ENCODE data around the gene LRRC23.
A peak's percentile ranks its signal among the peaks of the same experiment; 100 is the strongest.

Gene LRRC23

DNA sequence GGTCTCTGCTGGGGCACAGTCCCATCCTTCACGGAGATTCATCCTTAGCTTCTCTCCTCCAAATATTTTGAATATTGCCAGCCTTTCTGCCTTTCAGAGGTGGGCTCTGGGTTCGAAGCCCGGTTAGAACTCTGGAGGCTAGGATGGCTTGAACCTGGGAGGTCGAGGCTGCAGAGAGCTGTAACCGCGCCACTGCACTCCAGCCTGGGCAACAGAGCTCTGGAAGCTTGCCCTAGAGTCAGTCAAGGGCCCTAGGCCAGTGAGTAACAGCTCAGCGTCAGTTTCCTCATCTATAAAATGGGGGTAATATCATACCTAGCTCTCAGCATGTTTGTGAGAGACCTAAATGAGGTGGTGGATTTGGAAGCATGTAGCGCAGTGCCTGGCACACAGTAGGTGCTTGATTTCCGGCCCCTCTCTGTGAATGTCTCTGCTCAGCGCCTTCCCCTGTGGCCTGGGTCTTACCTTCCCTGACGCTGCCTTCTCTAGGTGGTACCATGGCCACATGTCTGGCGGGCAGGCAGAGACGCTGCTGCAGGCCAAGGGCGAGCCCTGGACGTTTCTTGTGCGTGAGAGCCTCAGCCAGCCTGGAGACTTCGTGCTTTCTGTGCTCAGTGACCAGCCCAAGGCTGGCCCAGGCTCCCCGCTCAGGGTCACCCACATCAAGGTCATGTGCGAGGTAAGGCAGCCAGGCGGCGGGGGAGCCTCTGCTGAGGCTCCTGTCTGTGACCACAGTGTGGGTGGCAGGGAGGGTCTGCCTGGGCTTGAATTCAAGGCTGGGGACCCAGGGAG lies 49.9 kb downstream of the LRRC23 start:
- no peak overlapping the region for H3K27ac ChIP-seq (ENCODE audit: low read depth, low read length)
- no peak overlapping the region for H2AFZ ChIP-seq (ENCODE audit: insufficient read depth, low read length, poor library complexity)
- H4K91ac ChIP-seq (ENCODE audit: low read depth, low read length) = no peak overlapping the region
- no peaks in the 10 kb centered on the region for H3K9me3 ChIP-seq (ENCODE audit: insufficient read depth, low read depth, low read length)
- no peak overlapping the region for H3K23ac ChIP-seq (ENCODE audit: low read length)
- no peaks in the 10 kb centered on the region for H3K79me2 ChIP-seq (ENCODE audit: control insufficient read depth, insufficient read depth, low read length, poor library complexity)
- peaks cover 9 to 11% of the 10 kb centered on the region in 2 experiments for H3K36me3 ChIP-seq (ENCODE audit: control insufficient read depth in 1 of 2, insufficient read depth in 2 of 2, low read length in 2 of 2)
- no peak overlapping the region for H2BK120ac ChIP-seq (ENCODE audit: insufficient read depth, low read length, poor library complexity)
- H4K12ac ChIP-seq (ENCODE audit: low read depth, low read length) = no peak overlapping the region
- H3K9ac ChIP-seq (ENCODE audit: low read length) = no peak overlapping the region
- no peak overlapping the region for H4K8ac ChIP-seq (ENCODE audit: low read depth, low read length)
- no peak overlapping the region for H3K18ac ChIP-seq (ENCODE audit: low read length)
- no peak overlapping the region for H3K14ac ChIP-seq (ENCODE audit: low read length)
- H3K4me1 ChIP-seq (ENCODE audit: control insufficient read depth in 1 of 2, insufficient read depth in 2 of 2, low read length in 2 of 2) = peaks cover 5 to 10% of the 10 kb centered on the region in 2 experiments
- H3K27me3 ChIP-seq (ENCODE audit: insufficient read depth, low read length) = no peaks in the 10 kb centered on the region
- H3K4ac ChIP-seq (ENCODE audit: low read depth, low read length) = no peak overlapping the region
- H2AK5ac ChIP-seq (ENCODE audit: low read length) = no peak overlapping the region
- H3K4me3 ChIP-seq (ENCODE audit: low read depth, low read length) = peak overlapping the region; percentile 42
- H3K4me2 ChIP-seq (ENCODE audit: low read length) = no peak overlapping the region
- no peak overlapping the region for H2BK12ac ChIP-seq (ENCODE audit: low read length)
- no peaks in the 10 kb centered on the region for H3K79me1 ChIP-seq (ENCODE audit: low read length)
- no CpG with 5 or more reads among the region's 21 CpGs for WGBS (ENCODE audit: extremely low coverage, insufficient coverage, insufficient read length)
- H2BK5ac ChIP-seq (ENCODE audit: low read depth, low read length, poor library complexity) = no peak overlapping the region
- DNase-seq = no peak

DNA sequence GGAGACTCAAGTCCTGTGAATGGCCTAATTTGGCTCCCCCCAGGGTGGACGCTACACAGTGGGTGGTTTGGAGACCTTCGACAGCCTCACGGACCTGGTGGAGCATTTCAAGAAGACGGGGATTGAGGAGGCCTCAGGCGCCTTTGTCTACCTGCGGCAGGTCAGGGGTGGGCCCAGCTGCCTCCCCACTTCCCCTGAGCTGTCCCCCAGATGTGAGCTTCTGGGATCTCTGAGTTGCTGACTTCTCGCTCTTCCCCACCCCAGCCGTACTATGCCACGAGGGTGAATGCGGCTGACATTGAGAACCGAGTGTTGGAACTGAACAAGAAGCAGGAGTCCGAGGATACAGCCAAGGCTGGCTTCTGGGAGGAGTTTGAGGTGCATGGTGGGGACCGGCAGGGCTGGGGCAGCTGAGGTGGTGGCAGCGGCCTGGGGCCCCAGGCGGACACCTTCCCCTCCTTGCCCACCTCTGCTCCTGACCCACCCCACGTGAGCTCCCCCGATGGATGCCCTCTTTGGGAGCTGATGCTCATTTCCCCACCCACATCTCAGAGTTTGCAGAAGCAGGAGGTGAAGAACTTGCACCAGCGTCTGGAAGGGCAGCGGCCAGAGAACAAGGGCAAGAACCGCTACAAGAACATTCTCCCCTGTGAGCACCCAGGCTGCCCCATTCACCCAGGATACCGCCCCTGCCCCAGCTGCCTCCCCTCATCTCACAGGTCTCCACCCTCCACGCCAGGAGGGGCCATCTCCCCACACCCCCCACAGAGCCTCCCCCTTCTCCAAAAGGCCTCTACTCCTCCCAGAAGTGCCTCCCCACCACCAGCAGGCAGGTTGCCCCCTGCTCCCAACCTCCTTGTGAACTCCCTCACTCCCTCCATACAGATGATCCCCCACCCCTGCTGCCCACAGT lies 50.7 kb downstream of the LRRC23 start:
- Histone ChIP-seq H3K4me1 (ENCODE audit: control insufficient read depth in 1 of 2, insufficient read depth in 2 of 2, low read length in 2 of 2) (peaks cover 5 to 10% of the 10 kb centered on the region in 2 experiments), H3K4me3 (ENCODE audit: low read depth, low read length) (no peak overlapping the region), H3K23ac (ENCODE audit: low read length) (no peak overlapping the region), H3K27ac (ENCODE audit: low read depth, low read length) (no peak overlapping the region), H4K12ac (ENCODE audit: low read depth, low read length) (no peak overlapping the region), H2AFZ (ENCODE audit: insufficient read depth, low read length, poor library complexity) (no peak overlapping the region), H2BK12ac (ENCODE audit: low read length) (no peak overlapping the region), H3K18ac (ENCODE audit: low read length) (no peak overlapping the region), H2BK120ac (ENCODE audit: insufficient read depth, low read length, poor library complexity) (no peak overlapping the region), H3K36me3 (ENCODE audit: control insufficient read depth in 1 of 2, insufficient read depth in 2 of 2, low read length in 2 of 2) (peaks cover 10 to 15% of the 10 kb centered on the region in 2 experiments), H4K8ac (ENCODE audit: low read depth, low read length) (no peak overlapping the region), H4K91ac (ENCODE audit: low read depth, low read length) (no peak overlapping the region), H3K4ac (ENCODE audit: low read depth, low read length) (no peak overlapping the region), H2AK5ac (ENCODE audit: low read length) (no peak overlapping the region), H3K9me3 (ENCODE audit: insufficient read depth, low read depth, low read length) (no peaks in the 10 kb centered on the region), H3K79me2 (ENCODE audit: control insufficient read depth, insufficient read depth, low read length, poor library complexity) (no peaks in the 10 kb centered on the region), H3K14ac (ENCODE audit: low read length) (no peak overlapping the region), H2BK5ac (ENCODE audit: low read depth, low read length, poor library complexity) (no peak overlapping the region), H3K9ac (ENCODE audit: low read length) (no peak overlapping the region), H3K79me1 (ENCODE audit: low read length) (no peaks in the 10 kb centered on the region), H3K4me2 (ENCODE audit: low read length) (no peak overlapping the region), H3K27me3 (ENCODE audit: insufficient read depth, low read length) (no peaks in the 10 kb centered on the region)
- WGBS (ENCODE audit: extremely low coverage, insufficient coverage, insufficient read length) = no CpG with 5 or more reads among the region's 22 CpGs
- DNase-seq = no peak

DNA sequence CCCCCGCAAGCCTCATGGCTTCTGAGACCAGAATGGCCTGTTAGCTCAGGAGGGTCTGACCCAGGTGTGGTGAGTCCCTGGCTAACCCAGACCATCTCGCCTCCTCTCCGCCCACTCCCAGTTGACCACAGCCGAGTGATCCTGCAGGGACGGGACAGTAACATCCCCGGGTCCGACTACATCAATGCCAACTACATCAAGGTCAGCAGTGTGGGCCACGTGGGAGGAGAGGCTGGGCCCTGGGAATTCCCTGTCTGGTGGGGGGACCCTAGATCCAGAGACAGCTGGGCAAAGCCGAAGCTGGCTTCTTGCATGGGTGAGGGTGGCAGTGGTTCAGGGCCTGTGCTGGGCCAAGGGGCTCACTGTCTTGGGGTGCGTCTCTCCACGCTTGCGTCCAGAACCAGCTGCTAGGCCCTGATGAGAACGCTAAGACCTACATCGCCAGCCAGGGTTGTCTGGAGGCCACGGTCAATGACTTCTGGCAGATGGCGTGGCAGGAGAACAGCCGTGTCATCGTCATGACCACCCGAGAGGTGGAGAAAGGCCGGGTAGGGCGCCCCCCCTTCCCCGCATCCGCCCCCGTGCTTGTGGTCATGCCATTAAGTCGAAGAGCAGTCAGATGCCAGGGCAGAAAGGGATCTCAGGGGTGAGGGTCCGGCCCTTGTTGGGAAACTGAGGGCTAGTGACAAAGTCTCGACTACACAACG lies 51.6 kb downstream of the LRRC23 start:
- Histone ChIP-seq H3K4ac (ENCODE audit: low read depth, low read length) (no peak overlapping the region), H3K4me2 (ENCODE audit: low read length) (no peak overlapping the region), H3K27me3 (ENCODE audit: insufficient read depth, low read length) (no peaks in the 10 kb centered on the region), H2AK5ac (ENCODE audit: low read length) (no peak overlapping the region), H4K12ac (ENCODE audit: low read depth, low read length) (no peak overlapping the region), H2BK5ac (ENCODE audit: low read depth, low read length, poor library complexity) (no peak overlapping the region), H4K8ac (ENCODE audit: low read depth, low read length) (no peak overlapping the region), H3K9me3 (ENCODE audit: insufficient read depth, low read depth, low read length) (no peaks in the 10 kb centered on the region), H3K23ac (ENCODE audit: low read length) (no peak overlapping the region), H3K79me1 (ENCODE audit: low read length) (peaks cover under 1% of the 10 kb centered on the region), H3K18ac (ENCODE audit: low read length) (no peak overlapping the region), H3K79me2 (ENCODE audit: control insufficient read depth, insufficient read depth, low read length, poor library complexity) (no peaks in the 10 kb centered on the region), H3K27ac (ENCODE audit: low read depth, low read length) (no peak overlapping the region), H3K4me1 (ENCODE audit: control insufficient read depth in 1 of 2, insufficient read depth in 2 of 2, low read length in 2 of 2) (peaks cover 0 to 3% of the 10 kb centered on the region in 2 experiments), H2BK120ac (ENCODE audit: insufficient read depth, low read length, poor library complexity) (no peak overlapping the region), H2AFZ (ENCODE audit: insufficient read depth, low read length, poor library complexity) (no peak overlapping the region), H3K14ac (ENCODE audit: low read length) (no peak overlapping the region), H4K91ac (ENCODE audit: low read depth, low read length) (no peak overlapping the region), H3K36me3 (ENCODE audit: control insufficient read depth in 1 of 2, insufficient read depth in 2 of 2, low read length in 2 of 2) (peaks cover 12 to 16% of the 10 kb centered on the region in 2 experiments), H2BK12ac (ENCODE audit: low read length) (no peak overlapping the region), H3K4me3 (ENCODE audit: low read depth, low read length) (no peak overlapping the region), H3K9ac (ENCODE audit: low read length) (no peak overlapping the region)
- no CpG with 5 or more reads among the region's 28 CpGs for WGBS (ENCODE audit: extremely low coverage, insufficient coverage, insufficient read length)
- no peak for DNase-seq

DNA sequence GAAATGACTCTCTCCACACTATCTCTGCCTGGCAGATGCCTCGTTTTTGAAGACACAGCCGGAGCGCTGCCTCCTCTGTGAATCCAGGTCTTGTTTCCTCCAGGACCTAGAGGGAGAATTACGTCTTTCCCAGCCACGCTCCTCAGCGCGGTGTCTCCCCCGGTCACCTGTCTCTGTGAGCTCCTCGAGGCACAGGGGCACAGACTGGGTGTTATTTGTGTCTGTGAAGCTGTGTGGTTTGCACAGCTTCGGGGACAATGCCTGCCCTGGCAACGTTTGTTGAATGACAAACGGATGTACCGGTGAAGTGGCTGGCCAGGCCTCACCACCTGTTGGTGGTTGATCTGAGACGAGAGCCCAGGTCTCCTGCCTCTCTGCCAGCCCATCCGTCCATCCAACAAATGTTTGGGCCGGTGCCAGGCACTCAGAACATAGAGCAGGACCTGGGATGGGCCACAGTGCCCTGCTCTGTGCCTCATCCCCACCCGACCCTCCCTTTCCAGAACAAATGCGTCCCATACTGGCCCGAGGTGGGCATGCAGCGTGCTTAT lies 52.6 kb downstream of the LRRC23 start:
- no peak overlapping the region for H2BK5ac ChIP-seq (ENCODE audit: low read depth, low read length, poor library complexity)
- no peaks in the 10 kb centered on the region for H3K79me2 ChIP-seq (ENCODE audit: control insufficient read depth, insufficient read depth, low read length, poor library complexity)
- no peak overlapping the region for H2AK5ac ChIP-seq (ENCODE audit: low read length)
- no peak overlapping the region for H4K12ac ChIP-seq (ENCODE audit: low read depth, low read length)
- H3K4ac ChIP-seq (ENCODE audit: low read depth, low read length) = no peak overlapping the region
- H2BK12ac ChIP-seq (ENCODE audit: low read length) = no peak overlapping the region
- no peak overlapping the region for H3K23ac ChIP-seq (ENCODE audit: low read length)
- no peak overlapping the region for H4K8ac ChIP-seq (ENCODE audit: low read depth, low read length)
- no peak overlapping the region for H3K18ac ChIP-seq (ENCODE audit: low read length)
- WGBS (ENCODE audit: extremely low coverage, insufficient coverage, insufficient read length) = no CpG with 5 or more reads among the region's 20 CpGs
- no peaks in the 10 kb centered on the region for H3K9me3 ChIP-seq (ENCODE audit: insufficient read depth, low read depth, low read length)
- no peak overlapping the region for H3K4me3 ChIP-seq (ENCODE audit: low read depth, low read length)
- no peak overlapping the region for H3K9ac ChIP-seq (ENCODE audit: low read length)
- H3K14ac ChIP-seq (ENCODE audit: low read length) = no peak overlapping the region
- H3K4me1 ChIP-seq (ENCODE audit: control insufficient read depth in 1 of 2, insufficient read depth in 2 of 2, low read length in 2 of 2) = peaks cover 0 to 8% of the 10 kb centered on the region in 2 experiments
- no peak overlapping the region for H3K4me2 ChIP-seq (ENCODE audit: low read length)
- H3K27ac ChIP-seq (ENCODE audit: low read depth, low read length) = no peak overlapping the region
- no peaks in the 10 kb centered on the region for H3K27me3 ChIP-seq (ENCODE audit: insufficient read depth, low read length)
- peaks cover 10% of the 10 kb centered on the region for H3K79me1 ChIP-seq (ENCODE audit: low read length)
- H2BK120ac ChIP-seq (ENCODE audit: insufficient read depth, low read length, poor library complexity) = no peak overlapping the region
- peaks cover 12 to 16% of the 10 kb centered on the region in 2 experiments for H3K36me3 ChIP-seq (ENCODE audit: control insufficient read depth in 1 of 2, insufficient read depth in 2 of 2, low read length in 2 of 2)
- DNase-seq = no peak
- no peak overlapping the region for H4K91ac ChIP-seq (ENCODE audit: low read depth, low read length)
- no peak overlapping the region for H2AFZ ChIP-seq (ENCODE audit: insufficient read depth, low read length, poor library complexity)

Data from trophoblast cell (in vitro differentiated cells and primary cell).